Measurements from ENCODE around the gene SPECC1L.

The SPECC1L gene

DNA sequence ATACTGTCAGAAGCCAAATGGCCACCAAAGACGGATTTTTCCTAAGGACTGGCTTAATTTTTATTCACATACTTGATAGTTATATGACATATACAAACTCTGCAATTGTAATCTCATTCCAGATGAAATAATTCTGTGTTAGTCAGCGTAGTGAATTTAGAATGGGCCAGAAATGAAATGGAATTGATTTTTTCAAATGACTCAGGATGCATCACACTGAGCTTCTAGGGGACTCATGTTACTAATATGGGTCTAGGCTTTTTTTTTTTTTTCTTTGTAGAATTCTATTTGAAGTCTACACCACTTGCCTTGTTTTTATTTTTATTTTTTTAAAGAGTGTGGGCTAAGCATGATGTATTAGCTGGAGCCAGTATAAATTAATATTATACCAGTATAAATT, 62.7 kb downstream of the SPECC1L start:
- ChIA-PET CTCF (interaction anchor here (0.7 kb wide), 1 partner anchor 188 kb away, joined by 3 read pairs; no protein-coding TSS in a partner anchor), POLR2A (ENCODE audit: low non-redundant PET) (no interaction called here)
- H3K27ac ChIP-seq, result no peak overlapping the region
- TF ChIP-seq, protein P1, sequence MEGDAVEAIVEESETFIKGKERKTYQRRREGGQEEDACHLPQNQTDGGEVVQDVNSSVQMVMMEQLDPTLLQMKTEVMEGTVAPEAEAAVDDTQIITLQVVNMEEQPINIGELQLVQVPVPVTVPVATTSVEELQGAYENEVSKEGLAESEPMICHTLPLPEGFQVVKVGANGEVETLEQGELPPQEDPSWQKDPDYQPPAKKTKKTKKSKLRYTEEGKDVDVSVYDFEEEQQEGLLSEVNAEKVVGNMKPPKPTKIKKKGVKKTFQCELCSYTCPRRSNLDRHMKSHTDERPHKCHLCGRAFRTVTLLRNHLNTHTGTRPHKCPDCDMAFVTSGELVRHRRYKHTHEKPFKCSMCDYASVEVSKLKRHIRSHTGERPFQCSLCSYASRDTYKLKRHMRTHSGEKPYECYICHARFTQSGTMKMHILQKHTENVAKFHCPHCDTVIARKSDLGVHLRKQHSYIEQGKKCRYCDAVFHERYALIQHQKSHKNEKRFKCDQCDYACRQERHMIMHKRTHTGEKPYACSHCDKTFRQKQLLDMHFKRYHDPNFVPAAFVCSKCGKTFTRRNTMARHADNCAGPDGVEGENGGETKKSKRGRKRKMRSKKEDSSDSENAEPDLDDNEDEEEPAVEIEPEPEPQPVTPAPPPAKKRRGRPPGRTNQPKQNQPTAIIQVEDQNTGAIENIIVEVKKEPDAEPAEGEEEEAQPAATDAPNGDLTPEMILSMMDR (conservative IDR thresholded peaks at IDR 0.05; ENCODE audit: low read depth), result no peak
- peak; percentile 2 for DNase-seq (ENCODE audit: low spot score)

DNA sequence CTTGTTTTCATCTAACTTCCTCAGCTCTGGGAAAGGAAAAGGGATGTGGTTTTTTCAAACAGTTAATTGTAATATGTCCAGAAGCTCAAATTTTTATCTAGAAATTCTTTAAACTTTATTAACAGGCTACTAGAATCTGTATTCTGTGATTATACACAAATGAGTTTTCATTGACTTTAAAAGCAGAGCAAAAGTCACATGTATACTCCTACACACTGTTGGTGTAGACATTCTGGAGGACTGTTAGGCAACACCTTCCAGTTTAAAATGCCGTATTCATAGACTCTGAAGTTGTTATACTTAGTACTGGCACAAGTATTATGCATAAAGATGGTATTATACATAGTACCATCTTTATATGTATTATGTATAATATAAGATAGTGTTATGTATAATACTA, 64.9 kb downstream of the SPECC1L start:
- ChIA-PET CTCF (no interaction called here), POLR2A (ENCODE audit: low non-redundant PET) (no interaction called here)
- H3K27ac ChIP-seq, result no peak overlapping the region
- no peak for DNase-seq (ENCODE audit: low spot score)
- TF ChIP-seq, protein P1 (conservative IDR thresholded peaks at IDR 0.05; ENCODE audit: low read depth), result no peak

DNA sequence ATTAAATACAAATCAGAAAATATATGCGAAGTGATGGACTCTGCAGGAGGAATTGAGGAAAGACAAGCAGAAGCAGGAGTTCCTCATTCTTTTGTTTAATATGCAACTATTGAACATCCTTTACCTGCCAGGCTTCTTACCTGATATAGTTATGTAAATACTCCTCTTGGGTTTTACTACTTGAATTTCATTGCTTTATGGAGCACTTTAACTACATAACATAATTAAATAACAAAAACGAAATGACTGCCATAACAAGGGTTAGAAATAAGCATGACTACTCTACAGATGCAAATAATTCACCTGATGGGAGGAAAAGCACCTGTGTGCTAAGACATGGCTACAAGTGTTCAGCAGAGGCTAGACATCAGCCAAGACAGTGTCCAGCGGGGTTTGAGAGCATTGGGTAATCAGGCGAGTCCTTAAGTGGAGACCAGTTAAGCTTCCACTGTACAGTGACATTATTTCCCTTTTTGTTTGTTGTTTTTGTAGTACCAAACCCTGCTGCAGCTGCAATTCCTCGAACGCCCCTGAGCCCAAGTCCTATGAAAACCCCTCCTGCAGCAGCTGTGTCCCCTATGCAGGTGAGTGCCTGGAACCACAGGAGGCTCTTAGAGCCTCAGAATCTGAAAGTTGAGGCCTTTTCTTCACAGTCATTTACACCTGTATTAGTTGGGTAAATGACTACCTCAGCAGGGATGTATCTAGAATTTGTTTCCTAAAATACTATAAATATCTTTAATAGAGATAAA, 67.4 kb downstream of the SPECC1L start:
- ChIA-PET POLR2A (ENCODE audit: low non-redundant PET) (no interaction called here), CTCF (no interaction called here)
- TF ChIP-seq, protein P1 (conservative IDR thresholded peaks at IDR 0.05; ENCODE audit: low read depth), result no peak
- H3K27ac ChIP-seq, result no peak overlapping the region
- DNase-seq (ENCODE audit: low spot score), result no peak

DNA sequence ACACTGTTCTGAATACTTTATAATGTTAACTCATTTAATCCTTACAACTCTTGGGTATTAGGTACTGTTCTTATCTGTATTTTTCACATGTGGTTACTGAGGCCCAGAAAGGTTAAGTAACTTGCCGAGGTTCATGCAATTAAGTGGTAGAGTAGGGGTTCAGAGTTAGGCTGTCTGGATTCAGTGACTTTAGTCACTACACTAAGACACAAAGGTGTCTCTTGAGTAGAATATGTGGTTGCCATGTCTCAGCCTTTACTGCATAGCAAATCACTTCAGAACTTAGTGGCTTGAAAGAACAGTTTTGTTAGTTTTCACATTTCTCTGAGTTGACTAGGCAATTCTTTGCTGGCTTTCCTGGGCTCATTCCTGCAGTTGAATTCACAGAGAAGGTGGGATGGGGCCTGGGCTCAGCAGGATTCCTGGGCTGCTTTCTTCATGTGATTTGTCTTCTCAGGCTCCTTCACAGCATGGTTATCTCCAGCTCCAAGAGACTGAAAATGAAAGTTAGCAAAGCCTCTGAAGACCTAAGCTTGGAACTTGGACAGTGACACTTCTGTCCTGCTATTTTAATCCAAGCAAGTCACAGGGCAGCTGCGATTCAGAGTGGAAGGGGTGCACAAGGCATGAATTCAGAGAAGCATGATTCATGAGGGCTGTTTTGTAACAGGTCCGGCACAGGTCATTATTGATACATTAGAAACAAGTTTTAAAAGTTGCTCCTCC, 68.3 kb downstream of the SPECC1L start:
- TF ChIP-seq, protein P1 (conservative IDR thresholded peaks at IDR 0.05; ENCODE audit: low read depth), result no peak
- POLR2A ChIA-PET (ENCODE audit: low non-redundant PET), result no interaction called here

DNA sequence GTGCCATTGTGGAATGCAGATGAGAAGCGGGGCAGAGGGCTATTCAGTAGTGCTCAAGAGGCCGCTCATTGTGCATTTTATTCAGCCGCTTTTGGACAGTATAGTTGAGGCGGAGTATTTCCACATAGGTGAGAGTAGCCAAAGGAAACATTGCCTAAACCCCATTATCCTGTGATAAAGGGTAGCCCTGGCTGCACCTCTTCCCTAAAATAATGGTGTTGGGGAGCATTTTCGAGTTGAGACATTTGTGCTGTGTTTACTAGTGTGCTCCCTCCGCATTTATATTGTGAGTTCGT, 68.8 kb downstream of the SPECC1L start:
- H3K27ac ChIP-seq, result no peak overlapping the region
- ChIA-PET POLR2A (ENCODE audit: low non-redundant PET) (no interaction called here), CTCF (no interaction called here)
- TF ChIP-seq, protein P1 (conservative IDR thresholded peaks at IDR 0.05; ENCODE audit: low read depth), result no peak
- DNase-seq (ENCODE audit: low spot score), result no peak

More for the DNA sequence above, 68.3 kb downstream of the SPECC1L start:
- CTCF ChIA-PET, result no interaction called here
- no peak for DNase-seq (ENCODE audit: low spot score)
- H3K27ac ChIP-seq, result no peak overlapping the region

DNA sequence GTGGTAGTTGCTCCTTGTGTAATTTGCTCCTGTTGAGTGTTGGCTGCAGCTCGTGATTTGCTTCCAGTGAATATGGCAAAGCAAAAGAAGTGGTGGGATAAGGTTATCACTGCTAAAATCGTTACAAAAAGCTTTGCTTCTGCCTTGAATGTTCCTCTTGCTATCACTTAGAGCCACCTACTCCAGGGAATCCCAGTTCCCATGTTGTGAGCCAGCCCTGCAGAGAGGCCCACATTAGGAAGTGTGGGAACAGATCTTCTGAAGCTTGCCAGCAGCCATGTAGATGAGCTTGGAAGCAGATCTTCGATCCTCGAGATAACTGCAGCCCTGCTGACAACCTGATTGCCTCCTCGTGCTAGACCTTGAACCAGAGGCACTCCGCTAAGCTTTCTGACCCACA, 71.0 kb downstream of the SPECC1L start:
- ChIA-PET POLR2A (ENCODE audit: low non-redundant PET) (no interaction called here), CTCF (no interaction called here)
- TF ChIP-seq, protein P1 (conservative IDR thresholded peaks at IDR 0.05; ENCODE audit: low read depth), result no peak
- no peak overlapping the region for H3K27ac ChIP-seq
- no peak for DNase-seq (ENCODE audit: low spot score)

Data from RWPE1 (cell line).